HepG2 (cell line): Measurements from ENCODE around the gene RAB22A. TPM values are rescaled to one million over a fixed set of nuclear protein-coding genes. Genes with fewer than 3 reads are reported as not detected.

Experiments used
- ATF7 ChIP-seq, 2 experiments: fragments of 450-650 bp in 1 of 2; sonication (generic) in 1 of 2; formaldehyde crosslinking in 1 of 2; IDR thresholded peaks; 2 replicates each; pipeline versions ENCODE4 v1.4.0 to v1.6.1; 2016 to 2020; ENCODE audit warnings: antibody characterized with exemption in 1 of 2, mild to moderate bottlenecking in 1 of 2, missing genetic modification reagents in 1 of 2
- BCL3 ChIP-seq: sonication (generic); formaldehyde crosslinking; IDR thresholded peaks from 2 replicates; pipeline ENCODE4 v1.5.1; 2020; ENCODE audit warnings: mild to moderate bottlenecking, missing genetic modification reagents, moderate library complexity
- CREB1 ChIP-seq, 2 experiments: fragments of 450-650 bp in 1 of 2; IDR thresholded peaks; 2 replicates each; pipeline ENCODE4 v1.6.1; 2016 to 2017; ENCODE audit warnings: control low read depth in 1 of 2, mild to moderate bottlenecking in 1 of 2, missing compliant biosample characterization in 1 of 2, missing genetic modification characterization in 1 of 2
- CREM ChIP-seq, 2 experiments: sonication (generic) in 1 of 2; formaldehyde crosslinking in 1 of 2; IDR thresholded peaks; 2 replicates each; pipeline versions ENCODE4 v1.4.0 to v1.6.1; 2016 to 2020; ENCODE audit warnings: antibody characterized with exemption in 1 of 2, mild to moderate bottlenecking in 1 of 2, missing genetic modification reagents in 1 of 2
- DDIT3 ChIP-seq: sonication (generic); formaldehyde crosslinking; IDR thresholded peaks from 2 replicates; pipeline ENCODE4 v1.4.0; 2020; ENCODE audit warnings: mild to moderate bottlenecking, missing genetic modification reagents
- DPF2 ChIP-seq: sonication (generic); formaldehyde crosslinking; IDR thresholded peaks from 2 replicates; pipeline ENCODE4 v1.4.0; 2020; ENCODE audit warnings: mild to moderate bottlenecking, low read depth, missing genetic modification reagents, borderline replicate concordance
- FOSL2 ChIP-seq: sonication (generic); formaldehyde crosslinking; IDR thresholded peaks from 2 replicates; pipeline ENCODE4 v1.4.0; 2020; ENCODE audit warnings: missing genetic modification reagents
- GFI1 ChIP-seq: sonication (generic); formaldehyde crosslinking; IDR thresholded peaks from 2 replicates; pipeline ENCODE4 v1.5.0; 2020; ENCODE audit warnings: missing genetic modification reagents, mild to moderate bottlenecking, borderline replicate concordance
- KAT8 ChIP-seq: IDR thresholded peaks from 2 replicates; pipeline ENCODE4 v1.6.1; 2016; ENCODE audit warnings: missing genetic modification reagents, missing compliant biosample characterization
- KDM6A ChIP-seq: IDR thresholded peaks from 2 replicates; pipeline ENCODE4 v1.6.1; 2016; ENCODE audit warnings: low read depth
- KLF12 ChIP-seq: sonication (generic); formaldehyde crosslinking; IDR thresholded peaks from 2 replicates; pipeline ENCODE4 v1.4.0; 2020; ENCODE audit warnings: missing genetic modification reagents, borderline replicate concordance
- LCORL ChIP-seq, 2 experiments: fragments of 450-650 bp in 1 of 2; sonication (generic) in 1 of 2; formaldehyde crosslinking in 1 of 2; IDR thresholded peaks; 2 replicates each; pipeline versions ENCODE4 v1.5.0 to v1.6.1; 2017 to 2020; ENCODE audit warnings: antibody characterized with exemption in 1 of 2, missing genetic modification reagents in 1 of 2
- MEF2D ChIP-seq: sonication (generic); formaldehyde crosslinking; IDR thresholded peaks from 2 replicates; pipeline ENCODE4 v1.5.1; 2020; ENCODE audit warnings: mild to moderate bottlenecking, missing genetic modification reagents
- NCOR1 ChIP-seq: fragments of 200-600 bp; sonication (generic); IDR thresholded peaks from 2 replicates; pipeline ENCODE4 v1.7.0; 2017; ENCODE audit warnings: antibody characterized with exemption, low read length, borderline replicate concordance
- PAXIP1 ChIP-seq: sonication (generic); formaldehyde crosslinking; conservative IDR thresholded peaks from 2 replicates; pipeline ENCODE4 v1.4.0; 2020; ENCODE audit warnings: mild to moderate bottlenecking, missing genetic modification reagents, moderate library complexity
- SSRP1 ChIP-seq: IDR thresholded peaks from 2 replicates; pipeline ENCODE4 v1.6.1; 2016; ENCODE audit warnings: control low read depth
- ZFP37 ChIP-seq: sonication (generic); formaldehyde crosslinking; IDR thresholded peaks from 2 replicates; pipeline ENCODE4 v1.4.0; 2020; ENCODE audit warnings: missing genetic modification reagents, borderline replicate concordance
- ZNF317 ChIP-seq: sonication (generic); formaldehyde crosslinking; IDR thresholded peaks from 2 replicates; pipeline ENCODE4 v1.5.0; 2020; ENCODE audit warnings: mild to moderate bottlenecking, missing genetic modification reagents
- ZNF367 ChIP-seq: sonication (generic); formaldehyde crosslinking; IDR thresholded peaks from 2 replicates; pipeline ENCODE4 v1.4.0; 2020; ENCODE audit warnings: missing genetic modification reagents, borderline replicate concordance
- ZNF44 ChIP-seq: sonication (generic); formaldehyde crosslinking; IDR thresholded peaks from 2 replicates; pipeline ENCODE4 v1.5.1; 2020; ENCODE audit warnings: mild to moderate bottlenecking, missing genetic modification reagents
- ZNF543 ChIP-seq: sonication (generic); formaldehyde crosslinking; IDR thresholded peaks from 2 replicates; pipeline ENCODE4 v1.4.0; 2020; ENCODE audit warnings: mild to moderate bottlenecking, missing genetic modification reagents
- ZNF589 ChIP-seq: sonication (generic); formaldehyde crosslinking; conservative IDR thresholded peaks from 2 replicates; pipeline ENCODE4 v1.8.0; 2022; ENCODE audit warnings: mild to moderate bottlenecking, moderate library complexity, missing genetic modification reagents
- ZNF644 ChIP-seq: IDR thresholded peaks from 2 replicates; pipeline ENCODE4 v1.6.1; 2016; ENCODE audit warnings: low read depth
- ZSCAN29 ChIP-seq: sonication (generic); formaldehyde crosslinking; conservative IDR thresholded peaks from 2 replicates; pipeline ENCODE4 v1.4.0; 2020; ENCODE audit warnings: mild to moderate bottlenecking, missing genetic modification reagents
- ZSCAN30 ChIP-seq: sonication (generic); formaldehyde crosslinking; IDR thresholded peaks from 2 replicates; pipeline ENCODE4 v1.5.0; 2020; ENCODE audit warnings: mild to moderate bottlenecking, missing genetic modification reagents
- ZSCAN9 ChIP-seq: IDR thresholded peaks from 2 replicates; pipeline ENCODE4 v1.6.1; 2016; ENCODE audit warnings: borderline replicate concordance
- polyA plus RNA-seq, 8 experiments: library from polyadenylated mRNA; depleted of rRNA in 3 of 8; stranded (reverse) in 7 of 8; unstranded in 1 of 8; fragments of >200 nt; fragmentation: Illumina TruSeq in 4 of 8; extraction: Trizol in 4 of 8; gene quantifications; 2 replicates each; pipeline versions ENCODE4 v1.2.1 to v1.2.3, GENCODE V29; 2011 to 2016; ENCODE audit warnings: low read depth in 4 of 8, missing spikeins in 1 of 8, mixed read lengths in 1 of 8; ENCODE audit not compliant: insufficient read depth in 1 of 8
- total RNA-seq, 5 experiments: library from RNA; depleted of rRNA; stranded (reverse); fragments of >200 nt; fragmentation: Illumina TruSeq; extraction: Trizol; gene quantifications; 2 replicates each; pipeline ENCODE4 v1.2.3, GENCODE V29; 2016; ENCODE audit warnings: low read depth in 1 of 5

The RAB22A gene
- total and polyA plus RNA-seq, 2 of the 13 experiments (the other 11 are each of a cell fraction or from before 2014, with no cell fraction given): 10.7 to 11.2 TPM

GRCh38 chr20:58310291-58310782, 822 bp downstream of the RAB22A start (continued):
- TF ChIP-seq PAXIP1: no peak
- TF ChIP-seq MEF2D (CRISPR knock-in tag): 0 out of 2 replicates have a peak, but pooled peaks have one; percentile 51
- no peak for TF ChIP-seq ZFP37 (CRISPR knock-in tag)
- TF ChIP-seq ZSCAN30 (CRISPR knock-in tag): peak; percentile 81; the same call in 1 of the 2 replicates
- TF ChIP-seq ZNF44: 0 out of 2 replicates have a peak, but pooled peaks have one; percentile 29
- peak; percentile 19; the same call in 1 of the 2 replicates for TF ChIP-seq FOSL2 (CRISPR knock-in tag)
- TF ChIP-seq ZNF543 (CRISPR knock-in tag): 0 out of 2 replicates have a peak, but pooled peaks have one; percentile 13
- 0 out of 2 replicates have a peak, but pooled peaks have one; percentile 9 for TF ChIP-seq ZSCAN29 (CRISPR knock-in tag)
- TF ChIP-seq ZNF367 (CRISPR knock-in tag): no peak; the same call in 1 of the 2 replicates
- 0 out of 2 replicates have a peak, but pooled peaks have one; percentile 7 for TF ChIP-seq ZNF317
- TF ChIP-seq DPF2: no peak
- 0 out of 2 replicates have a peak, but pooled peaks have one; percentile 36 for TF ChIP-seq NCOR1
- TF ChIP-seq ZNF644: 0 out of 2 replicates have a peak, but pooled peaks have one; percentile 20
- no peak for TF ChIP-seq KDM6A
- no peak for TF ChIP-seq BCL3
- TF ChIP-seq CREB1 (IDR thresholded peaks at IDR 0.05): no peak
- peak; percentile 49; the same call in 1 of the 2 replicates for TF ChIP-seq CREB1 (CRISPR knock-in tag; IDR thresholded peaks at IDR 0.05)
- TF ChIP-seq SSRP1: peak; percentile 38; the same call in 1 of the 2 replicates
- no peak for TF ChIP-seq KLF12 (CRISPR knock-in tag)
- TF ChIP-seq GFI1 (CRISPR knock-in tag): peak; percentile 59
- no peak for TF ChIP-seq KAT8 (CRISPR knock-in tag)
- no peak for TF ChIP-seq ATF7 (IDR thresholded peaks at IDR 0.05)
- no peak for TF ChIP-seq ATF7 (CRISPR knock-in tag; IDR thresholded peaks at IDR 0.05)
- no peak for TF ChIP-seq LCORL (IDR thresholded peaks at IDR 0.05)
- peak; percentile 41; the same call in 1 of the 2 replicates for TF ChIP-seq LCORL (CRISPR knock-in tag; IDR thresholded peaks at IDR 0.05)
- no peak for TF ChIP-seq DDIT3 (CRISPR knock-in tag)
- TF ChIP-seq ZNF589 (CRISPR knock-in tag): no peak
- TF ChIP-seq ZSCAN9 (CRISPR knock-in tag): 0 out of 2 replicates have a peak, but pooled peaks have one; percentile 2
- 0 out of 2 replicates have a peak, but pooled peaks have one; percentile 34 for TF ChIP-seq CREM (IDR thresholded peaks at IDR 0.05)
- TF ChIP-seq CREM (CRISPR knock-in tag; IDR thresholded peaks at IDR 0.05): no peak
